ENCODE results near the gene ARHGAP45.

DNA sequence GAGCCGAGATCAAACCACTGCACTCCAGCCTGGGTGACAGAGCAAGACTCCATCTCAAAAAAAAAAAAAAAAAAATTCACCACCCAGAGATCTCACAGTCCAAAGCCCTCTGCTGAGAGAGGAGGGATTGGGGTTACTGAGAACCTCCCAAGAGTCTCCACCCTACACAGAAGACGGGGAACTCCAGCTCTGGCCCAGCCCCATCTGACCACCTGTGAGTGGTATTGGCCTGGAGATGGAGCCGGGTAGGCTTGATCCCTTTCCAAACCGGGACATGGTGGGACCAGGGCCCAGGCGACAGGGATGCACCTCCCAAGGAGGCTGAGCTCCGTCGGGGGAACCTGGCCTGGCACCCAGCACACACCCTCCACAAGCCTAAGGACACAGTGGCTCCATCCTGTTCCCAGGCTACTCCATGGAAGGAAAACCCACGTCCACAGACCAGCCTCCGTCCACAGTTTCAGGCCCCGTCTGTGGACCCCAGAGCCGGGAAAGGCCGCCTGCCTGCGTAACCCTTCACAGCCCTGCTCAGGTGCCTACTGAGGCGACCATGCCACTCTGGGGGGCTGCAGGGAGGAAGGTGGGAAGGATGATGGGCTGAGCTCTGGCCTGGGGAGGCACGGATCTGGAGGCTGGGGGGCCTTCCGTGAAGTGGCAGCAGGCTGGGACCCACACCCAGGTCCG lies 47.9 kb upstream of the ARHGAP45 start:
- TF ChIP-seq POLR2A (IDR thresholded peaks at IDR 0.05; ENCODE audit: low read depth, low read length), result no peak
- no peak for TF ChIP-seq POLR2AphosphoS5 (IDR thresholded peaks at IDR 0.05; ENCODE audit: low read depth, low read length)
